COR-L47 (cell line): ENCODE data around the gene RGL3.
"Not testable (repeated sequence)": the region's sequence is repeated elsewhere in the genome, so short reads cannot be mapped to it uniquely, and the experiment has no call there.

Experiments used
- DNase-seq: peaks from one replicate; lab custom pipeline; 2025; lab: John Stamatoyannopoulos, UW

Gene RGL3

DNA sequence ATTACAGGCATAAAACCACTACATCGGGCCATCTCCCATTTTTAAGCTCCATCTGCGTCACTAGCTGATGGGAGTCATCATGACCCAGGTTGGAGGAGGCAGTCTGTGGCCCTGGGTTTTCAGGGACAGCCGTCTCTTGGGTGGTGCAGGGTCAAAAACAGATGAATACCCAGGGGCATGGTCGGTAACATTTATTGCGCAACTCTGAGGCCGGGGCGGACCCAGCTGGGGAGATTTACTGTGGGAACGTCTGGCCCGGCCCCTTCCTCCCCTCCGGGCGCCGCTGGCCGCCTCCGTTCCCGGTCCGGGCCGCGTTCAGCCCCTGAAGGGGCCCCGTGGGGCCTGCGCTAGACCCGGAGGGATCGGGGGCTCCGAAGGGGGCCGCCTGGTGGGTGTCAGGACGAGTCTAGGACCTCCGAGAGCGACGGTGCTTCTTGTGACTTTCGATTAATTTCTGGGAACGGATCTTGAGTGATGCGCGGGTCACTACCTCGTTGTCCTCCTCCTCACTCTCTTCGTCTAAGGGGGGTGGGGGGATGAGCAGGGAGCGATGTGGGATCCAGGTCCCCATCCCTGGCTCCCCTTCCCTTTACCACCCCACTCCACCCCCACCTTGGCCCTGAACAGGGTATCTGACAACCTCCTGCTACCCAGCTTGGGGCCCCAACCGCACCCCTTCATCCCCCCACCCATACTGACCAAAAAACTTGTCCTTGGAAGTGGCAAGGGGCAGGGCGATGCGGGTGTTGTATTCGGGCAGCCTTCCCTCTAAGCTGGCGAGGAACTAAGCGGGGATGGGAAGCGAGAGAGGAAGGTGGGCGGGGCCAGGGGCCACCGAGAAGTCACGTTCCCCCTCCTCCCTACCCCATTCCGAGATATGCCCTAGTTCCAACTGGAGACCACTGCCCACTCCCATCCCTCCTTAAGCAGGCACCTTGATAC, 1.6 kb upstream of the RGL3 start:
- DNase-seq = no peak

DNA sequence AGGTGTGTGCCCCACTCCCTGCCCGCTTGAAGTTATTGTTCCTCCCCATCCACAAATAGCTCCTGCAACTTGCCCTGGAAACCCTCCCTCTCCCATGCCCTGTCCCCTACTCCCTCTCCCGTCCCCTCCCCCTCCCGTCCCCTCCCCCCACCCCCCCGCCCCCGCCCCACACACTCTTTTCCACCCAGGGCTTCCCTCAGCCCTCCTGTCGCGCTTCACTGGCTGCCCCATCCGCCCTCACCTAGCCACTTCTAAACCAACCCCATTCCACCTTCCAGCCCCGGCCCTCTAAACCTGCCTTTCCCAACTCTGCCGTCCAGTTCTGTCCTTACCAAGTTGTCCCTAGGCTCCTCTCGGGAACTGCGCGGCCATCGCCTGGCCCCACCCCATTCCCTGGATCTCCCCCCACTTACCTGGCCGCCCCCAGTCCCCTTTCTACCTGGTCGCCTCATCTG, 993 bp downstream of the RGL3 start:
- no peak for DNase-seq

DNA sequence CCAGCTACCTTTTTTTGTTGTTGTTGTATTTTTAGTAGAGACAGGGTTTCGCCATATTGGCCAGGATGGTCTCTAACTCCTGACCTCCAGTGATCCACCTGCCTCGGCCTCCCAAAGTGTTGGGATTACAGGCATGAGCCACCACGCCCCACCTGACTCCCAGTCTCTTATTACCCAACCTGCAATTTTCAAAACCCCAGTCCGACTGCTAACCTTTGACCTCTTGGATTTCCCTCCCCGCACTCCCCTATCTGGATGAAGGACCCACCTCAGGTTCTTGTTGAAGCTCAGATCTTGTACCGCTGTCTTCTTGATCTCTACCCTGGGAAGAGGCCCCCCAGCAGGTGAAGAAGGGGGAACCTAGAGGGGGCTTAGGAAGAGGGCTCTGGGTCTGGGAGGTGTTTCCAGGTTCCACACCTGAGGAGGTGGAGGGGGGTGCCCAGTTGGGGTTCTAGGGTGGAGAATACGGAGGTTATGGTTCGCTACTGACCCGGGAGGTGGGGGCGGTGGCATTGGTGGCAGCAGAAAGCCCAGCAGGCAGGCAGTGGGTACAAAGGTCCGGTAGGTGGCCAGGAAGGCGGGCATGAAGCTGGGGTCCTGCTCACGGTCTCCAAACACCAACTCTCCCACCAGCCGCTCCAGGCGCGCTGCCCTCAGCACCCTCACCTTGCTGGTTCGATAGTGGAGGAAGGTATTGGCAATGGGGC, 2.6 kb downstream of the RGL3 start:
- no peak for DNase-seq

DNA sequence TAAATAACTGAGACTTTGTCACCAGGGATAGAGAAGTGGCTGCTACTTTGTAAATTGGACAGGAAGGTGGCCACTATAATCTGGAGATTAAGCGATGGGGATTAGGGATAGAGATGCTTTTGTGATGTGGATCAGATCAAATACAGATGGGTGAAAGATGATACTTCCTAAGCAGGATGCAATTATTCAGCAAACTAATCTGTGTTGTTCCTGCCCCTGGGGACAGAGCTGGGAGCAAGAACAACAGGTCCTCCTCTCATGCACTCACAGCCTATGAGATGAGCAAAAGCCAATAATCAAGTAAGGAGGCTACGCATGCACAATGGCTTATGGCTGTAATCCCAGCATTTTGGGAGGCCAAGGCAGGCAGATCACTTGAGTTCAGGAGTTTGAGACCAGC, 4.6 kb downstream of the RGL3 start:
- DNase-seq = no peak

DNA sequence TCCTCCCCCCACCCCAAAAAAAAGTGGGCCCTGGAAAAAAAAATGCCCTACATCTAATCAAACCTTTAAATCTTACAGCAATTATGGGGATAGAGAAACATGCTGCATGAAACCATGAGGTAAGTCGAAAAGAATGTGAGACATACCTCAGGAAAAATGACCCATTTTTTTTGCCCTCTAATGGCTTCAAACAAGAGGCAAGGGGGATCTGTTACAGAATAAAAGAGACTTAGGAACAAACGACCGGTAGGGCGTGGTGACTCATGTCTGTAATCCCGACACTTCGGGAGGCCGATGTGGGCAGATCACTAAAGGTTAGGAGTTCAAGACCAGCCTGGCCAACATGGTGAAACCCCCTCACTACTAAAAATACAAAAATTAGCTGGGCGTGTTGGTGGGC, 8.4 kb downstream of the RGL3 start:
- no peak for DNase-seq

DNA sequence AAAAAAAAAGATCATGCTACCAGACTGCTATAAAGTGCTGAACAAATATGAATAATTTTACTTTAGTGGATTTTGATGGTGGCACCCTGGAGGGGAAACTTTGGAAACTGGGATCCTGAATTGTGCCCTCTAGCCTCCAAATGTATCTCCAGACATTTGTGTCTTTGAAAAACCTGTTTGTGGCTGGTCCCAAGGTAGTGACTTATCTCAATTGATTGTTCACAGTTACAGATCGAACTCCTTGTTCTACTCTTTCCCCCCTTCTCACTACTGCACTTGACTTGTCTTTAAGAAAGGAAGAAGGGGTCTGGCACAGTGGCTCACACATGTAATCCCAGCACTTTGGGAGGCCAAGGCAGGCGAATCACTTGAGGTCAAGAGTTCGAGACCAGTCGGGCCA, 10.5 kb downstream of the RGL3 start:
- DNase-seq = no peak

DNA sequence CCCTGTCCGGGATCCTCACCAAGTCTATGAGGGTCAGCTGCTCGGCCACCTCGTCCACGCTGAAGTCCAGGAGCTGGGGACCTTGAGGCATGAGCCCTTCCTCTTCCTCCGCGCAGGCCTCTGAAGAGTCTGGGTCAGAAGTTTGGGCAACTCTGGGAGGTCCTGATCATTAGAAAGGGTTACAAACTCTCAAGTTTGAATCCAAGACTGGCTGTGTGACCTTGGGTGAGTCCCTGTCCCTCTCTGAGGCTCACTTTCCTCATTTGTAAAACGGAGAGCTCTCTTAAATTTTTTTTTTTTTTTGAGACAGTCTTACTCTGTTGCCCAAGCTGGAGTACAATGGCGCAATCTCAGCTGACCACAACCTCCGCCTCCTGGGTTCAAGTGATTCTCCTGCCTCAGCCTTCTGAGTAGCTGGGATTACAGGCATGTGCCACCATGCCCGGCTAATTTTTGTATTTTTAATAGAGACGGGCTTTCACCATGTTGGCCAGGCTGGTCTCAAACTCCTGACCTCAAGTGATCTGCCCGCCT, 12.3 kb downstream of the RGL3 start:
- not testable (repeated sequence) for DNase-seq

DNA sequence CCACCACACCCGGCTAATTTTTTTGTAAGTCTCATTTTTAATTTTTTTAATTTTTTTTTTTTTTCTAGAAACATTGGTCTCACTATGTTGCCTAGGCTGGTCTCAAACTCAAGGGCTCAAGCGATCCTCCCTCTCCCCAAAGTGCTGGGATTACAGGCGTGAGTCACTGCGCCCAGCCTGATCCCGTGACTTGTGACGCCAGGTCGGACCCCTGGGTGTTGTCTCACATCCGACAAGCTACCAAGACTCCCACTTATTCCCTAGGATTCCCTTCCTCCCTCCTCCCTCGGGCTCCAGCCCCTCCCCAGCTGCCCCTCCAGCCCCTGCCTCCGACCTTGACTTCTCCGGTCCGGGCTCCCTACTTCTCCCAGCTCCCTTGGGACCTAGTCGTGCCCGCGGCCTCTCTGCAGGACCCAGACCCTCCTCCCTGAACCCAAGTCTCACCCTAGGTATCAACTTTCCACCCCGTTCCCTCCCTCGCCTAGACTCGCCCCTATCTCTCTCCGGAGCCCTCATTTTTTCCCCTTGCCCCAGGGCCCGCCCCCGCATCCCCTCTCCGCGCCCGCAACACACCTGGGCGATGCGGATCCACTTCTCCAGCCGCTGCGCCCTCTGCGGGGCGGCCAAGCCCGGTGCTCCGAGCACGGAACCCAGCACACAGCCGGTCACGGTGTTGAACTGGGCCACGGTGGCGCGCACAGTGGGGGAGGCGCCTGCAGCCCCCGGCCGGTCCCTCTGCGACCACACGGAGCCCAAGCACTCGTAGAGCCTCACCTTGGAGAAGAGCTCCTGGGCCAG, 13.1 kb downstream of the RGL3 start:
- DNase-seq = no peak

DNA sequence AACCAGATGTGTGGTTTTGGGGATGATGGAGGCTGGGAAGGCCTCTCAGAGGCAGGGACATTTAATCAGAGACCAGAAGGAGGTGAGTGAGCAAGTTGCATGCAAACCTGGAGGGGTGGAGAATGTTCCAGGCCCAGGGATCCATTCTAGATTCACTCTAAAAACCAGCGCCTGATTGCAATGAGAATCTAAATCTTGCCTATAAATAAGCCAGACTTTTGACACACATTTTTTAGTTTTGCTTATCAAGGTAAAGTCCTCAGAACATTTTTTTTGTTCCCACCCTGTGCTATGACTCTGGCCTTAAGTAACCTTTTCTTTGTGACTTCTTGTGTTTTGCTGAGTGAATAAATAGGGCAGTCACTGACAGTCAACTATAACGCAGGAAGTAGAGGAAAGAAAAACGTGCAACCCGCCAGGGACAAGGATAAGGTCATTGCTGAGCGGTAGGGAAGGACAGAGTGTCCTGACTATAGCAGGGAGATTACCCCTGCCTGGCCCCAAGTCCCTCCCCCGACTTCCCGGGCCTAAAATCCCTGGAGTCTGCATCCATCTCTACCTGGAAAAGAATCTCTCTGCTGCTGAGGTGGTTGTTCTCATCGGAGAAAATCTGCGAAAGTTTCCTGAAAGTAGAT, 14.4 kb downstream of the RGL3 start:
- DNase-seq = no peak

DNA sequence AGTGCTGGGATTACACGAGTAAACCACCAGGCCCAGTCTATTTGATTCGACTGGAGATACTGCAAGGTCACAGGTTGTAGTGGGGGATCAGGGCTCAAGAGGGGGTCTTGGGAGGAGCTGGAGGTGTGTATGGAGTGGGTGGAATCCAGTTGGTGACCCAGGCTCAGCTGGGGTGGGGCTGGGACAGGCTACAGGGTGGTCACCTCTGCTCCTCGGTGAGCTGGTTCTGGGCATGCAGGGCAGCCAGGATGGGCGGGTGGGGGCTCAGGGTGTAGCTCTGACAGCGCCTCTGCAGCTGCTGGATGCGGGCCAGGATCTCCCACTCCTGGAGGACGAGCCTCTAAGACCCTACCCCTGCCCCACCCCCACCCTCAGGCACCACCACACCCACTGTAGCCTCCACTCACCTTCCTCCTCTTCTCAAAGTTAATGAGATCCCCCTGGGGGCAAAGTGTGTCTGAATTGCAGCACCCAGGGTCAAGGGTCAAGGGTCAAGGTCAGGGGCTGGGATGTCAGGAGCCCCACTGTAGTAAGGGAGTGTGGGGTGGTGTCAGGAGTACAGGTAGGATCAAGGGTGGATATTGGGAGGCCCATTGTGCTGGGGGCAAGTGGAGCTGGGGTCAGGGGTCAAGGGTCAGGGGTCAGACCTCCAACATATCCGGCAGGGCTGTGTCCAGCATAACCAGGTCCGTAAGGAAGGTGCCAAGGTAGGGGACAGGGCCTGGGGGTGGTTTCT, 17.1 kb downstream of the RGL3 start:
- DNase-seq = no peak

DNA sequence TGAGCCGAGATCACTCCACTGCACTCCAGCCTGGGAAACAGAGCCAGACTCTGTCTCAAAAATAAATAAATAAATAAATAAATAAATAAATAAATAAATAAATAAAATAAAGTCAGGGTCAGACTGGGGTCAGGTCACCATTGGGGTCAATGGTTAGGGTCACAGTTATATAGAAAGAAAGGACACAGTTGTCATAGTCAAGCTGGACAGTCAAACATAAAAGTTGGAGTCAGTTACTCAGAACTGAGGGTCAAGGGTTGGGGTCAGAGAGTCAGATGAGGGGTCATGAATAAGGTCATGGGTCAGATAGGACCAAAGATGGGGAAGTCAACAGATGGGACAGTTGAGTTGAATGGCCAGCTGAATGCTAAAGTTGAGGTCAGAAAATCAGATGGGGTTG, 18.3 kb downstream of the RGL3 start:
- no peak for DNase-seq

DNA sequence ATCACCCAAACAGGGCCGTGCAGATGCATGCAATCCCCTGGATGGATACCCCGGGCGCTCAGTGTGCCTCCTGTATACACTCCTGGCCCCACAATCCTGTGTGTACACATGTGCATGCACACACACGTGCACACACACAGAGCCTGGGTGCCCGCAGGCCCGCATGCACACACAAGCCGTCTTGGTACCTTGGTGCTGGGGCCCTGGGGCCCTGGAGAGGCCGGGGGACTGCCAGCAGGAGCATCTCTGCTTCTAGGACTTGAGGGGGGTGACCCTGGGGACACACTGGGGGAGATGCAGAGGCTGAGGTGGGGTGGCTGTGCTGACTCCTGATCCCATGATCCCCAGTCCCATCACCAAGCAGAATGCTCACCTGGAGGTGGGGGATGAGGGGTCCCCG, 19.4 kb downstream of the RGL3 start:
- DNase-seq = no peak

DNA sequence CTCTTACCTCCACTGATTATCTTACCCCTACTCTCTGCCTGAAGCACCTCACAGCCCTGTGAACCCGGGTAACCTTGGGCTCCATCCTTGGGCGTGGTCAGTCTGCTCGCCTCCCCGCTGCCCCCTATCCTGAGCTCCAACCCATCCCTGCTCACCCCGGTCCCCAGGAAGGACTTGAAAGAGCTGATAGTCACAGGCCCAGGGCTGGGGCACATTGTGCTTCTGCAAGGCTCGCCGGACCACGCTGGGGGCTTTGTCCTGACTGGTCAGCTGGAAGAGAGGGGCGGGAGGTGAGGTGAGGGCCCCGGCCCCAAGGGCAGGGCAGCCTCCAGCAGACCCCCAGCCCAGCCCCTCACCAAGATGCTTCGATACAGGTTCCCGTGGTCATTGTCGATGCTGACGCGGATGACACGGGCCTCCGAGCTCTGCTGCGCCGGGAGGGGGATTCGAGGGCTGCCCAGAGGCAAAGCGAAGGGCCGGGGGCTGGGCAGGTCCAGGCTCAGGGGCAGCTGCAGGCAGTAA, 22.0 kb downstream of the RGL3 start:
- DNase-seq = no peak

DNA sequence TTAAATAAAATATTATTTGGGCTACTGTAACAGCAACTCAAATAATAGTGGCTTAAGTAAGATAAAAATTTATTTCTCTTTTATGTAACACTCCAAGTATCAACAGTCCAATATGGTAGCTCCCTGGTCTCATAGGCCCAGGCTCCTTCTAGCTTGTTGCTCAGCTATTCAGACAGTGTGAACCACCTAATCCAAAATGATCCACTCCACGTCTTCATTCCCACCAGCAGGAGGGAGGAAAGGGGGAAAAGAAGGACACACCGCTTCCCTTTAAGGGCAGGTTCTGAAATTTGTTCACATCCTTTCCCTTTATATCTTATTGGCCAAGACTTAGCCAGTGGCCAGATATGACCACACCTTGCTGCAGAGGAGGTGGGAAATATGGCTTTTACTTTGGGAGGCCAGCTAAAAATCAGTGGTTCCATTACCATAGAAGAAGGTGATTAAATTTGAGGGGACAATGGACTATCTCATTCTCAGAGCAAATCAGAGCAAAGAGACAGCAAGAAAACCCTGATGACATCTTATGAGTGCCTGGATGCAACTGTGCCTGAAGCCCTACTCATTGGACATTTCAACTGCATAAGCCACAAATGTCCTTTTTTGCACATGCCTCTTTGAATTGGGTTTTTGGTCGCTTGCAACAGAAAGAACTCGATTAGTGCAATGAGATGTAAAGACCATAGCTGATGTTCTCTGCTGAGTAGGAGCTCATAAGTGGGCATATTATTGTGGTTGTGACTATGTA, 28.0 kb downstream of the RGL3 start:
- DNase-seq = no peak

DNA sequence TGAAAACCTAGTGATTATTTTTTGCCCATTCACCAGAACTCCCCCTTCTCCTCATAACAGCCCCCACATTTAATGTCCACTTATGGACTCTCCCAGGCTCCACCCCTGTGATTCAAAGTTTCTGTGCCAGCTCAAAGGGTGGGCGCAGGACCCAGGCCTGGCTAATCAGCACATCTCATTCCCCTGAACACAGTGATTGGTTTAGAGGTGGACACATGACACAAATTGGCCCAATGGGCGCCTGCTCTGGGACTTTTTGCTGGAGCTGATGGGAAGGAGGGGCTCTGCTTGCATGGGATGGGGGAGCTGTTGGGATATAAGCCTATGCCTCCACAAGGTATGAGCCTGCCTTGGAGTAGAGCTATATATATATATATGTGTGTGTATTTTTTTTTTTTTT, 28.8 kb downstream of the RGL3 start:
- DNase-seq = no peak

DNA sequence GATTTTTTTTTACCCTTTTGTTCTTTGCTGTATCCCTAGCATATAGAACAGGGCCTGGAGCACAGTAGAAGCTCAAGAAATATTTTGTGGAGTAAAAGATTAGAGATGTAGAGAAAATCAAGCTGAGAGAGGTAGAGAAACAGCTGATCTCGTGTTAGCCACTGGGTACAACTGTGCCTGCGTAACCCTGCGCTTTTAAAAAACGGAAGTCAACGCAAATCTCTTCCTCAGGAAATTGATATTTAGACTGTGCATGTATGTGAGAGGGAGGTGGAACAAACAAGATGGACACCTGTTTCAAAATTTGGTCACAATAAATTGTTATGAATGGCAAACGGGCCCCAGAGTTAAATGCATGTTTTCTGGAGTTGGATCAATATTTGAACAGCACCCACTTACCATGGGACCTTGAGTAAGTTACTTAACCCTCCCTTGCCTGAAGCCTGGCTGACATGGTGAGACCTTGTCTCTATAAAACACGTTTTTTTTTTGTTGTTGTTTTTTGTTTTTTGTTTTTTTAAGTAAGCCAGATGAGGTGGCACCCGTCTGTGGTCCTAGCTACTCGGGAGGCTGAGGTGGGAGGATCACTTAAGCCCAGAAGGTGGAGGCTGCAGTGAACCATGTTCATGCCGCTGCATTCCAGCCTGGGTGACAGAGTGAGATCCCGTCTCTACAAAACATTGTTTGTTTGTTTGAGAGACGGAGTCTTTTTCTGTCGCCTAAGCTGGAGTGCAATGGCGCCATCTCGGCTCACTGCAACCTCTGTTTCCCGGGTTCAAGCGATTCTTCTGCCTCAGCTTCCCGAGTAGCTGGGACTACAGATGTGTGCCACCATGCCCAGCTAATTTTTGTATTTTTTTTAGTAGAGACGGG, 31.7 kb downstream of the RGL3 start:
- no peak for DNase-seq

DNA sequence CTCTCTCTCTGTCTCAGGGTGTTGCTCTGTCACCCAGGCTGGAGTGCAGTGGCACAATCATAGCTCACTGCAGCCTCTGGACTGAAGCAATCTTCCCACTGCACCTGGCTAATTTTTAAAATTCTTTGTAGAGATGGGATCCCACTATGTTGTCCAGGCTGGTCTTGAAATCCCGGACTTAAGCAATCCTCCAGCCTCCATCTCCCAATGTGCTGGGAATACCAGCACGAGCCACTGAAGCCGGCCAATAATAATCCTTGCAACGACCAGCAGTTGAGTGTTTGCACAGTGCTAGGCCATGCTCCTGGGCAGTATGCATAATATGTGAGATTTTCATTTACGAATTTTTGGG, 34.4 kb downstream of the RGL3 start:
- DNase-seq = no peak

DNA sequence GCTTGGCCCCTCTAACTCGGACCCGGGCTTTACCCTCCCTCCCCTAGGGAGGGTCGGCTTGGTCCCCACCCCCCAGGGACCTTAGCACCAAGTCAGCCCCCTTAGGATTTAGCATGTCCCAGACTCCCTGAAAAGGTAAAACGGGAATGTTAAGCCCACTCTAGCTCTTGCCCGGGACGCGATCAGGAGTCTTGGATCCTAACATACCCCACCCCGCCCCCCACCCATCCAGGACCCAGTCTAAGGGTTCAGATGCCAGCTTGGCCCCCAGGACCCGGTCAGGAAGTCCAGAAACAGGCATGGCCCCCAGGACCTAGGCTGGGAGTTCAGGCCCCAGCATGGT, 35.4 kb downstream of the RGL3 start:
- no peak for DNase-seq
